Fibroblast of lung (primary cell): ENCODE measurements around the gene CFHR4. TPM values are rescaled to one million over a fixed set of nuclear protein-coding genes. Genes with fewer than 3 reads are reported as not detected.
"Not testable (repeated sequence)": the region's sequence is repeated elsewhere in the genome, so short reads cannot be mapped to it uniquely, and the experiment has no call there.

Experiments
- DNase-seq, 2 donors: peaks; one replicate each; pipeline versions ENCODE4 v3.0.0 to v3.0.0-alpha.2; 2010; ENCODE audit warnings: low read depth in 2 of 2
- H2AFZ ChIP-seq: 2 replicates; pipeline ENCODE4 v1.5.1; 2012; ENCODE audit warnings: low read length, control low read depth, inconsistent platforms
- H3K27ac ChIP-seq: 2 replicates; pipeline ENCODE4 v1.5.1; 2011; ENCODE audit warnings: low read length, control low read depth; ENCODE audit not compliant: insufficient read depth
- H3K27me3 ChIP-seq: 2 replicates; pipeline ENCODE4 v1.5.1; 2011; ENCODE audit warnings: mild to moderate bottlenecking, low read length; ENCODE audit not compliant: control insufficient read depth, insufficient read depth
- H3K36me3 ChIP-seq: 2 replicates; pipeline ENCODE4 v1.5.1; 2011; ENCODE audit warnings: low read length; ENCODE audit not compliant: control insufficient read depth, insufficient read depth
- H3K4me1 ChIP-seq: 2 replicates; pipeline ENCODE4 v1.5.1; 2011; ENCODE audit warnings: low read length; ENCODE audit not compliant: control insufficient read depth, insufficient read depth; ENCODE audit errors: extremely low read depth
- H3K4me2 ChIP-seq: 2 replicates; pipeline ENCODE4 v1.5.1; 2011; ENCODE audit warnings: low read length, control low read depth; ENCODE audit not compliant: insufficient read depth; ENCODE audit errors: extremely low read depth
- H3K4me3 ChIP-seq, 4 experiments: fragments of 200-600 bp in 1 of 4; sonication (generic) in 1 of 4; replicated peaks in 1 of 4; 2 replicates each; pipeline ENCODE4 v1.5.1; 2011 to 2016; ENCODE audit warnings: low read length in 4 of 4, low read depth in 3 of 4, mild to moderate bottlenecking in 3 of 4, control low read depth in 2 of 4, inconsistent platforms in 1 of 4, mixed read lengths in 1 of 4; ENCODE audit not compliant: insufficient read depth in 1 of 4; ENCODE audit errors: control extremely low read depth in 1 of 4
- H3K79me2 ChIP-seq: 2 replicates; pipeline ENCODE4 v1.5.1; 2012; ENCODE audit warnings: mild to moderate bottlenecking, low read length, inconsistent platforms; ENCODE audit not compliant: control insufficient read depth, insufficient read depth
- H3K9ac ChIP-seq: 2 replicates; pipeline ENCODE4 v1.5.1; 2011; ENCODE audit warnings: mild to moderate bottlenecking, low read length, control low read depth; ENCODE audit not compliant: insufficient read depth
- H3K9me3 ChIP-seq: 2 replicates; pipeline ENCODE4 v1.5.1; 2012; ENCODE audit warnings: low read depth, low read length; ENCODE audit not compliant: control insufficient read depth, insufficient read depth
- H4K20me1 ChIP-seq: 2 replicates; pipeline ENCODE4 v1.5.1; 2011; ENCODE audit warnings: low read length; ENCODE audit not compliant: control insufficient read depth, insufficient read depth; ENCODE audit errors: extremely low read depth
- CTCF ChIP-seq, 2 donors: IDR thresholded peaks in 1 of 2; conservative IDR thresholded peaks in 1 of 2; 1 replicate in 1 of 2; 2 replicates in 1 of 2; pipeline ENCODE4 v1.5.1; 2011 to 2012; ENCODE audit warnings: low read length in 2 of 2, control low read depth in 1 of 2, inconsistent platforms in 1 of 2, low read depth in 1 of 2, mild to moderate bottlenecking in 1 of 2
- EZH2 ChIP-seq: IDR thresholded peaks from 2 replicates; pipeline ENCODE4 v1.5.1; 2012; ENCODE audit warnings: low read length, control low read depth, mild to moderate bottlenecking; ENCODE audit errors: missing control alignments
- polyA minus RNA-seq: library from RNA; depleted of rRNA, polyadenylated mRNA; stranded (reverse); fragments of >200 nt; gene quantifications from 2 replicates; pipeline ENCODE4 v1.2.3, GENCODE V29; 2011; ENCODE audit warnings: low replicate concordance
- polyA plus RNA-seq, 2 donors: library from polyadenylated mRNA; depleted of rRNA in 1 of 2; stranded (reverse) in 1 of 2; unstranded in 1 of 2; fragments of >200 nt; gene quantifications; 2 replicates each; pipeline ENCODE4 v1.2.1, GENCODE V29; 2011 to 2012; ENCODE audit warnings: missing spikeins in 1 of 2
- total RNA-seq: library from RNA; depleted of rRNA; stranded (reverse); fragments of >200 nt; gene quantifications from 2 replicates; pipeline ENCODE4 v1.2.1, GENCODE V29; 2014

Gene CFHR4
- total RNA-seq, result not detected in 2 replicates
- 0.06 TPM in 1 of 2 replicates, not detected in the other for polyA plus RNA-seq
- not detected in 2 replicates for polyA plus RNA-seq (2012)
- polyA minus RNA-seq, result not detected in 2 replicates

GRCh38 chr1:196887515-196888239 is at the start of gene CFHR4:
Gene CFHR4, plus strand, starts transcription at chr1:196888052. Its CDS starts 99 bp downstream, at chr1:196888151.
- H4K20me1 ChIP-seq, result no peaks in the 10 kb centered on the region
- H3K36me3 ChIP-seq, result no peaks in the 10 kb centered on the region
- no peak within 1 kb of the TSS for H3K4me2 ChIP-seq
- H3K9me3 ChIP-seq, result no peaks in the 10 kb centered on the region
- no peak for DNase-seq
- no peaks in the 10 kb centered on the region for H3K27me3 ChIP-seq
- H3K4me3 ChIP-seq, result no peak within 1 kb of the TSS
- no peaks in the 10 kb centered on the region for H3K79me2 ChIP-seq
- no peak within 1 kb of the TSS for H2AFZ ChIP-seq
- no peak within 1 kb of the TSS for H3K27ac ChIP-seq
- no peak within 1 kb of the TSS for H3K9ac ChIP-seq
- TF ChIP-seq CTCF (conservative IDR thresholded peaks at IDR 0.05 in 1 of 2, IDR thresholded peaks at IDR 0.05 in 1 of 2; ENCODE audit: low read depth in 1 of 2, low read length in 2 of 2) (no peak), EZH2 (no peak)
- H3K4me1 ChIP-seq, result no peaks in the 10 kb centered on the region

- not testable (repeated sequence) for H3K9me3 ChIP-seq, H2AFZ ChIP-seq, H3K36me3 ChIP-seq, H3K4me1 ChIP-seq, H3K9ac ChIP-seq, H3K4me3 ChIP-seq, H3K79me2 ChIP-seq, H3K4me2 ChIP-seq, H4K20me1 ChIP-seq, H3K27ac ChIP-seq, DNase-seq, H3K27me3 ChIP-seq
Measured at GRCh38 chr1:196849613-196850492, 38.0 kb upstream of the CFHR4 start.

GRCh38 chr1:196856053-196856452 is 31.8 kb upstream of the CFHR4 start:
- Histone ChIP-seq H3K79me2 (no peaks in the 10 kb centered on the region), H3K9ac (no peak overlapping the region), H3K27ac (no peak overlapping the region), H3K4me2 (no peak overlapping the region), H3K4me1 (no peaks in the 10 kb centered on the region), H3K27me3 (no peaks in the 10 kb centered on the region), H2AFZ (no peak overlapping the region), H3K4me3 (no peak overlapping the region), H3K36me3 (no peaks in the 10 kb centered on the region), H3K9me3 (no peaks in the 10 kb centered on the region), H4K20me1 (no peaks in the 10 kb centered on the region)
- no peak for DNase-seq
- TF ChIP-seq CTCF (conservative IDR thresholded peaks at IDR 0.05 in 1 of 2, IDR thresholded peaks at IDR 0.05 in 1 of 2; ENCODE audit: low read depth in 1 of 2, low read length in 2 of 2) (no peak), EZH2 (no peak)
